Activated naive CD8-positive, alpha-beta T cell treated with anti-CD3 and anti-CD28 coated beads, Interleukin-2, amount 50 U/mL, for 24 hours (primary cell): ENCODE results near the gene CARD14.
A peak's percentile ranks its signal among the peaks of the same experiment; 100 is the strongest.
"Not testable (repeated sequence)": the region's sequence is repeated elsewhere in the genome, so short reads cannot be mapped to it uniquely, and the experiment has no call there.

Experiments
- ATAC-seq: fragments of 150-1000 bp; cut with Tn5 transposase; one replicate; pipeline ENCODE4 v1.10.0; 2021
- DNase-seq: peaks from one replicate; pipeline ENCODE4 v3.0.0; 2021
- H3K27ac Mint-ChIP-seq: one replicate; pipeline ENCODE4 v1.8.0; 2021; ENCODE audit warnings: mild to moderate bottlenecking, mixed read lengths
- H3K27me3 Mint-ChIP-seq: one replicate; pipeline ENCODE4 v1.8.0; 2021; ENCODE audit warnings: mixed read lengths
- H3K36me3 Mint-ChIP-seq: one replicate; pipeline ENCODE4 v1.8.0; 2021; ENCODE audit warnings: low read depth, mixed read lengths
- H3K4me1 Mint-ChIP-seq: one replicate; pipeline ENCODE4 v1.8.0; 2021; ENCODE audit warnings: mixed read lengths
- H3K4me3 Mint-ChIP-seq: one replicate; pipeline ENCODE4 v1.8.0; 2021; ENCODE audit warnings: mild to moderate bottlenecking, moderate library complexity, mixed read lengths
- H3K9me3 Mint-ChIP-seq: one replicate; pipeline ENCODE4 v1.8.0; 2021; ENCODE audit warnings: mixed read lengths

CARD14 gene

DNA sequence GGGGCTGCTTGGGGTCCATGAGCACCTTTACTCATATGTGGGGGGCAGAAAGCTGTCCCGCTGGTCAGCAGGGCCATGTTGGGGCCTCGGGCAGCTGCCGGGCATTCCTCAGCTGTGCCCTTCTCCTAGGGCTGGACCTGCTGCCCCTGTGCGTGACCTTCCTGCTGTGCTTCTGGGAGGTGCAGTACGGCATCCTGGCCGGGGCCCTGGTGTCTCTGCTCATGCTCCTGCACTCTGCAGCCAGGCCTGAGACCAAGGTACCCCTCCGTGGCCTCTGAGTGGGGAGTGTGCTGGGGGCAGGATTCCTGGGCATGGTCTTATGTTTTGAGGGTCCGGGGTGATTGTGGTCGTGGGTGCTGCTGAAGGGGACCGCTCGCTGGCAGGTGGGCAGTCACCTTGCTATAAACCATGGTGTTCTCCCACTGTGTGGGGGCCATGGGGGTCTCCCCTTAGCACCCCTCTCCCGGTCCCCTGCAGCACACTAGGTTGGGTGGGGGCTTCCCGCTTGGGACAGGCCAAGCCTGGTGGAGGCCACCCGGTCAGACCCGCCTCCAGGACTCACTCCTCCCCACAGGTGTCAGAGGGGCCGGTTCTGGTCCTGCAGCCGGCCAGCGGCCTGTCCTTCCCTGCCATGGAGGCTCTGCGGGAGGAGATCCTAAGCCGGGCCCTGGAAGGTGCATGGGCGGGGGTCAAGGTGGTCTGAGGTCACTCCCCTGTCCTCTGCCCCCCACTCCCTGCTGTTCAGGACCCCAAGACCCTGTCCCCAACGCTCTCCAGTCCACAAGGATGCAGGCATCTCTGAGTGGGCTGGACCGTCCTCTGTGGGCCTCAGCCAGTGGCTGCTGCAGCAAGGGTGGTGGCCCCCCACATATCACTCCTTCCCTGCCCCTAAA, 78.4 kb downstream of the CARD14 start:
- DNase-seq, result no peak
- no peak overlapping the region for H3K27ac Mint-ChIP-seq
- H3K4me3 Mint-ChIP-seq, result no peak overlapping the region
- no peaks in the 10 kb centered on the region for H3K9me3 Mint-ChIP-seq
- H3K4me1 Mint-ChIP-seq, result peaks cover 9% of the 10 kb centered on the region
- no peaks in the 10 kb centered on the region for H3K36me3 Mint-ChIP-seq
- no peaks in the 10 kb centered on the region for H3K27me3 Mint-ChIP-seq
- ATAC-seq, result no peak

DNA sequence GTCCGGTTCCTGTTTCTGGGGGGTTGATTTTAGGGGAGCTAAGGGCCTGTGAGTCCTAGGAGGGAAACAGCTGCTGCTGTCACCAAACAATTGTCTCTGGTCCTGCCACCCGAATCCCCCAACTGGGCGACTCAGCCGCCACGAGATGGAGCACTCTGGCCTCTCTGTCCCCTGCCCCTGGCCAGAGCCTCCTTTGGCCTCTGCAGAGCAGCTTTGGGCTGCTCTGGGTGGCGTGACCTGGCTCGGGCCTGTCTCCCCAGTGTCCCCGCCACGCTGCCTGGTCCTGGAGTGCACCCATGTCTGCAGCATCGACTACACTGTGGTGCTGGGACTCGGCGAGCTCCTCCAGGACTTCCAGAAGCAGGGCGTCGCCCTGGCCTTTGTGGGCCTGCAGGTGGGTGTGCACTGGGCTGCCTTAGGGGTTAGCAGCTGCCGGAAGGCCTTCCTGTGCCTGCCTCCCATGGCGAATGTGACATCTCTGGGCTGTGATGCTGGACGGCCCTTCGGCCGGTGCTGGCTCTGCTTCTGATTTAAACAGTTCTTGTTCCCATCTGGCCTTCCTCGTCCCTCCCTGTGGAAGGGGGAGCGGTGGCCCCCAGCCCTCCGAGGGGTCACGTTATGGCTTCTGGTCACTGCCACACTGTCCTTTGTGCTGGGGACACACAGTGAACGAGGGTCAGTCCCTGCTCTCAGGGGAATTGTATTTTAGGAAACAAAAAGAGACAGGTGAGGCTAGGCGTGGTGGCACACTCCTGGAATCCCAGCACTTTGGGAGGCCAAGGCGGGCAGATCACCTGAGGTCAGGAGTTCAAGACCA, 79.3 kb downstream of the CARD14 start:
- H3K27me3 Mint-ChIP-seq, result no peaks in the 10 kb centered on the region
- H3K36me3 Mint-ChIP-seq, result no peaks in the 10 kb centered on the region
- H3K27ac Mint-ChIP-seq, result no peak overlapping the region
- no peaks in the 10 kb centered on the region for H3K9me3 Mint-ChIP-seq
- H3K4me3 Mint-ChIP-seq, result no peak overlapping the region
- DNase-seq (no peak), ATAC-seq (no peak)
- peaks cover 18% of the 10 kb centered on the region for H3K4me1 Mint-ChIP-seq

DNA sequence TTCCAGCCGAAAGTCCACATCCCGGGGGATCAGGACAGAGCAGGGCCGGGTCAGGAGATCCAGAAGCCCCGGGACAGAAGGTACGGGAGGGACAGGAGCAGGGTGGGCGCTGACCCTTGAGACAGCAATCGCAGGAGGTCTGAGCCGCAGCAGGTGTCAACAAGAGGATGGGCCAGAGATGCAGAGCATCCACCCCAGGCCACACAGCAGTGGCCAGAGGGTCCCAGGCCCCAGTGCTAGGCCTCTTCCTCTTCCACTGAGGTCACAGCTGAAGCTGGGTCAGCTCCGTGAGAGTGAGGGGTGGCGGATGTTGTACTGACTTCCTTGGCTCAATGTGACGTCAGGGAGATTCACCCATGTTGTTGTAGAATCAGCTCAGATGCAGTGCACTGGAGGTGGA, 82.1 kb downstream of the CARD14 start:
- Mint-ChIP-seq H3K36me3 (no peaks in the 10 kb centered on the region), H3K27me3 (no peaks in the 10 kb centered on the region), H3K4me3 (no peak overlapping the region), H3K9me3 (no peaks in the 10 kb centered on the region), H3K4me1 (peaks cover 37% of the 10 kb centered on the region), H3K27ac (no peak overlapping the region)
- no peak for DNase-seq
- no peak for ATAC-seq

DNA sequence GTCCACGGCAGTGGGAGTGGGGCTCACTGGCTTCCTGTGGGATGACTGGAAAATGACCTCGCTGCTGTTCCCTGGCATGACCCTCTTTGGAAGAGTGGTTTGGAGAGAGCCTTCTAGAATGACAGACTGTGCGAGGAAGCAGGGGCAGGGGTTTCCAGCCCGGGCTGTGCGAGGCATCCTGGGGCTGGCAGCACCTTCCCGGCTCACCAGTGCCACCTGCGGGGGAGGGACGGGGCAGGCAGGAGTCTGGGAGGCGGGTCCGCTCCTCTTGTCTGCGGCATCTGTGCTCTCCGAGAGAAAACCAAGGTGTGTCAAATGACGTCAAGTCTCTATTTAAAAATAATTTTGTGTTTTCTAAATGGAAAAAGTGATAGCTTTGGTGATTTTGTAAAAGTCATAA, 83.0 kb downstream of the CARD14 start:
- peaks cover 43% of the 10 kb centered on the region for H3K4me1 Mint-ChIP-seq
- H3K36me3 Mint-ChIP-seq, result no peaks in the 10 kb centered on the region
- no peak overlapping the region for H3K27ac Mint-ChIP-seq
- peak; percentile 86 for DNase-seq
- peak; percentile 85 for ATAC-seq
- no peaks in the 10 kb centered on the region for H3K27me3 Mint-ChIP-seq
- no peaks in the 10 kb centered on the region for H3K9me3 Mint-ChIP-seq
- no peak overlapping the region for H3K4me3 Mint-ChIP-seq

DNA sequence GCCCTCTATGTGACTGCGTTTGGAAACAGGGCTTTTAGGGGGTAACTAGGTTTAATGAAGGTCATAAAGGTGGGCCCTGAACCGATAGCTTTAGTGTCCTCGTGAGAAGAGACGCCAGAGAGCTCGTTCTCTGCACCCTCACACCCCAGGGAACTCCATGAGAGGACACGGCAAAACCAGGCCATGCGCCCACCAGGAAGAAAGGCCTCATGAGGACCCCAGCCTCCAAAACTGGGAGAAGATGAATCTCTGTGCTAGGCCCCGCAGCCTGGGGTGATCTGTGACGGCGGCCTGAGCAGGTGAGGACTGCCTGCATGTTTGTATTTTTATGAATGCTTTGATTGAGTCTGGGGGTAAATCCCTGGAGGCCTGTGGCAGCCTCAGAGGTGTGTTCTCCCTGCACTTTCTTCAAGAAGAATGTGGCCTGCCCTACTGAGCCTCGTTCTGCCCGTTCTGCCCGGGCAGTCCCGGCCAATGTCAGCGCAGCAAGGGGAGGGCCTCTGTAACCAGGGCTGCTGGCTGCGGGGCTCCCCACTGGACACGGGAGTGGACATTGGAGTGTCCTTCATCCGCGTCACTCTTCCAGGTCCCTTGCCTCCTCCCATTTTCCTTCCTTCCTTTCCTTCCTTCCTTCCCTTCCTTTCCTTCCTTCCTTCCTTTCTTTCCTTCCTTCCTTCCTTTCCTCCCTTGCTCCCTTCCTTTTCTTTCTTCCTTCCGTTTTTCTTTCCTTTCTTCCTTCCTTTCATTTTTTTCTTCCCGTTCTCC, 84.0 kb downstream of the CARD14 start:
- Mint-ChIP-seq H3K27ac (peak overlapping the region; percentile 86), H3K27me3 (no peaks in the 10 kb centered on the region), H3K9me3 (no peaks in the 10 kb centered on the region), H3K4me3 (no peak overlapping the region), H3K36me3 (no peaks in the 10 kb centered on the region), H3K4me1 (peaks cover 53% of the 10 kb centered on the region)
- no peak for DNase-seq
- no peak for ATAC-seq

DNA sequence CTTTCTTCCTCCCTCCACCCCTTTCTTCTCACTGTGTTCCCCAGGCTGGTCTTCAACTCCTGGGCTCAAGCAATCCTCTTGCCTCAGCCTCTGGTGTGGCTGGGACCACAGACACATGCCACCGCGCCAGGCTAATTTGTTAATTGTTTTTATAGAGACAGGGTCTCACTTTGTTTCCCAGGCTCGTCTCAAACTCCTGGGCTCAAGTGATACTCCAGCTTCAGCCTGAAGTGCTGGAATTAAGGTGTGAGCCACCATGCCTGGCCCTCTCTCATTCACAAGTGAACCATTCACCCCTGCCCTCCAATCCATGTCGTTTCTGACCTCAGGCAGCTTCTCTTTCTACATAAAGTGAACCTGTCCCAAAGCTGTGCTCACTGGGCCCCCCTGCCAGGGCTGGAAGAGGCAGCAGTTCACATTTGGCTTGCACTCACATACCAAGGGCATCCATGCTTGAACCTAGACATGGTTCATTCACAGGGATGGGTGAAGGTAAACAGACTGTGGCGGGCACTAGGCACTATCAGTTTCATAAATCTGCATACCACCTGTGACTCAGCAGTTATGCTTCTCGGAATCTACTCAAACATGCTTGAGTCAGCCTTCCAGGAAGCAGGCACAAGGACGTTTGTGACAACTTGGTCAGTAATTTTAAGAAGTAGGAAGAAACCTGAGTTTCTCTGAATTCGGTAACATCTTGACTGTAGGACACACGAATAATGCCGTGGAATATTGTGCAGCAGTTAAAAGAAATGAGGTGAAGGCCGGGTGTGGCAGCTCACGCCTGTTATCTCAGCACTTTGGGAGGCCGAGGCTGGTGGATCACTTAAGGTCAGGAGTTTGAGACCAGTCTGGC, 84.8 kb downstream of the CARD14 start:
- Mint-ChIP-seq H3K27me3 (peaks cover under 1% of the 10 kb centered on the region), H3K4me3 (peak overlapping the region; percentile 44), H3K4me1 (peaks cover 61% of the 10 kb centered on the region), H3K9me3 (no peaks in the 10 kb centered on the region), H3K27ac (peak overlapping the region; percentile 86), H3K36me3 (no peaks in the 10 kb centered on the region)
- DNase-seq (peak; percentile 55), ATAC-seq (peak; percentile 69)

DNA sequence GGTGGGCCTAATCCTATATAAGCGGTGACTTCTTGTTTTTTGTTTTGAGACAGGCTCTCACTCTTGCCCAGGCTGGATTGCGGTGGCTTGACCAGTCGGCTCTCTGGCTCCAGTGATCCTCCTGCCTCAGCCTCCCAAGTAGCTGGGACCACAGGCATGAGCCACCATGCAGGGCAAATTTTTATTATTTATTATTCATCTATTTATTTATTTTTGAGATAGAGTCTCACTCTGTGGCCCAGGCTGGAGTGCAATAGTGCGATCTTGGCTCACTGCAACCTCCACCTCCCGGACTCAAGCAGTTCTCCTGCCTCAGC, 86.2 kb downstream of the CARD14 start:
- peaks cover 64% of the 10 kb centered on the region for H3K4me1 Mint-ChIP-seq
- ATAC-seq (no peak), DNase-seq (no peak)
- no peaks in the 10 kb centered on the region for H3K36me3 Mint-ChIP-seq
- H3K27ac Mint-ChIP-seq, result no peak overlapping the region
- H3K27me3 Mint-ChIP-seq, result peaks cover 2% of the 10 kb centered on the region
- H3K9me3 Mint-ChIP-seq, result no peaks in the 10 kb centered on the region
- H3K4me3 Mint-ChIP-seq, result no peak overlapping the region

DNA sequence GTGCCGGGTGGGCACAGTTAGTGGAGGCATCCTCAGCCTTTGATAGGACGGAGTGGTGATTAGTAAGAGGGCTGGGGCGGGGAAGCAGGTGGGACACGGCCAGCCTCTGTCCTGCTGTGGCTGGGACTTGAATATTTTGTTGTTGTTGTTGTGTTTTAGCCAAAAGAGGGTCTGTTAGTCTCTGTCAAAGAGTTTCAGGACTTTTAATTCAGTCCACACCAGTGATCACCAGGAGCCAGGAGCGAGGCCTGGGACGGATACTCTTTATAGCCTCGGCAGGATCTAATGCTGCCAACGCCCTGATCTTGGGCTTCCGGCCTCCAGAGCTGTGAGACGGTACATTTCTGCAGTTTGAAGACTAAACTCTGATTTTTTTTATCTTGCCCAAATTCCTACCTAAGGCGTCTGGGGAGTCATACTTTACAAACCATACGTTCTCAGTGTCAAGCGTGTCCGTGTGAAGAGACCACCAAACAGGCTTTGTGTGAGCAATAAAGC, 87.9 kb downstream of the CARD14 start:
- DNase-seq (no peak), ATAC-seq (no peak)
- Mint-ChIP-seq H3K4me3 (no peak overlapping the region), H3K27me3 (peaks cover 2% of the 10 kb centered on the region), H3K27ac (peak overlapping the region; percentile 84), H3K36me3 (no peaks in the 10 kb centered on the region), H3K4me1 (peaks cover 74% of the 10 kb centered on the region), H3K9me3 (no peaks in the 10 kb centered on the region)

DNA sequence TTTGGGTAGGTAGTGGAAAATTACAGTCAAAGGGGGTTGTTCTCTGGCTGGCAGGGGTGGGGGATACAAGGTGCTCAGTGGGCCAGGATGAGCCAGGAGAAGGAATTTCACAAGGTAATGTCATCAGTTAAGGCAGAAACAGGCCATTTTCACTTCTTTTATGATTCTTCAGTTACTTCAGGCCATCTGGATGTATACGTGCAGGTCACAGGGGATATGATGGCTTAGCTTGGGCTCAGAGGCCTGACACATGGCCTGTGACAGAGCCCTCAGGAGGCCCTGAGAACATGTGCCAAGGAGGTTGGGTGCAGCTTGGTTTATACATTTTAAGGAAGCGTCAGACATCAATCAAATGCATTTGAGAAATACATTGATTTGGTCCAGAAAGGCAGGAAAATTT, 88.5 kb downstream of the CARD14 start:
- not testable (repeated sequence) for ATAC-seq, DNase-seq, H3K36me3 Mint-ChIP-seq, H3K9me3 Mint-ChIP-seq, H3K27me3 Mint-ChIP-seq
- Mint-ChIP-seq H3K4me1 (peaks cover 74% of the 10 kb centered on the region), H3K4me3 (peak overlapping the region; percentile 81), H3K27ac (peak overlapping the region; percentile 84)
